B cell (primary cell): Measurements from ENCODE around the gene PRKN. TPM values are rescaled to one million over a fixed set of nuclear protein-coding genes. Genes with fewer than 3 reads are reported as not detected.

ENCODE experiments used
- ATAC-seq: fragments of 200-7000 bp; cut with Tn5 transposase; one replicate; pipeline ENCODE4 v1.10.0; 2021; ENCODE audit warnings: low read depth, mild to moderate bottlenecking, moderate number of reproducible peaks, moderate library complexity
- CTCF ChIA-PET: fragments of 350-600 bp; sonication (Branson Sonifier 250); formaldehyde crosslinking; loops from one replicate; lab custom pipeline; 2021; ENCODE audit warnings: antibody characterized with exemption, inconsistent platforms; lab: Charles Lee
- POLR2A ChIA-PET: fragments of 350-600 bp; sonication (Branson Sonifier 250); formaldehyde crosslinking; loops from one replicate; lab custom pipeline; 2021; ENCODE audit warnings: antibody characterized with exemption; lab: Charles Lee
- DNase-seq: peaks from one replicate; pipeline ENCODE4 v3.0.0; 2013
- H2AFZ ChIP-seq: 2 replicates; pipeline ENCODE4 v1.6.1; 2012; ENCODE audit warnings: mild to moderate bottlenecking, low read depth, low read length; ENCODE audit not compliant: insufficient read depth, poor library complexity, severe bottlenecking
- H3K27ac ChIP-seq, 2 donors: 1 replicate in 1 of 2; 2 replicates in 1 of 2; pipeline ENCODE4 v1.5.1; 2012 to 2013; ENCODE audit warnings: low read length in 2 of 2, mild to moderate bottlenecking in 2 of 2, moderate library complexity in 1 of 2
- H3K27me3 ChIP-seq, 4 experiments: fragments of 200-600 bp in 1 of 4; sonication (generic) in 1 of 4; replicated peaks in 1 of 4; 1 replicate in 2 of 4; 2 replicates in 2 of 4; pipeline versions ENCODE4 v1.6.1 to v1.7.0; 2013 to 2016; ENCODE audit warnings: low read length in 3 of 4, mild to moderate bottlenecking in 2 of 4, mixed read lengths in 1 of 4, moderate library complexity in 1 of 4; ENCODE audit not compliant: insufficient read depth in 4 of 4, control insufficient read depth in 3 of 4; ENCODE audit errors: control extremely low read depth in 1 of 4
- H3K36me3 ChIP-seq, 2 experiments: replicated peaks in 1 of 2; 1 replicate in 1 of 2; 2 replicates in 1 of 2; pipeline versions ENCODE4 v1.6.1 to v1.7.1; 2013; ENCODE audit warnings: low read length in 1 of 2; ENCODE audit not compliant: insufficient read depth in 2 of 2, control insufficient read depth in 1 of 2; ENCODE audit errors: control extremely low read depth in 1 of 2, extremely low read depth in 1 of 2
- H3K4me1 ChIP-seq, 2 donors: fragments of 200-600 bp in 1 of 2; sonication (generic) in 1 of 2; 1 replicate in 1 of 2; 2 replicates in 1 of 2; pipeline versions ENCODE4 v1.5.1 to v1.6.1; 2013 to 2017; ENCODE audit warnings: low read length in 2 of 2; ENCODE audit not compliant: control insufficient read depth in 2 of 2, insufficient read depth in 2 of 2
- H3K4me2 ChIP-seq: replicated peaks from 2 replicates; pipeline ENCODE3; 2012; ENCODE audit warnings: mild to moderate bottlenecking, low read depth, low read length; ENCODE audit not compliant: poor library complexity, severe bottlenecking
- H3K4me3 ChIP-seq, 5 experiments: fragments of 200-600 bp in 1 of 5; sonication (generic) in 1 of 5; 1 replicate in 3 of 5; 2 replicates in 2 of 5; pipeline versions ENCODE4 v1.5.1 to v1.7.0; 2011 to 2016; ENCODE audit warnings: low read length in 4 of 5, mild to moderate bottlenecking in 4 of 5, low read depth in 2 of 5, control low read depth in 1 of 5, moderate library complexity in 1 of 5; ENCODE audit not compliant: insufficient read depth in 1 of 5; ENCODE audit errors: control extremely low read depth in 1 of 5, extremely low read depth in 1 of 5
- H3K79me2 ChIP-seq: fragments of 200-600 bp; sonication (generic); one replicate; pipeline ENCODE4 v1.6.0; 2016; ENCODE audit warnings: low read length; ENCODE audit not compliant: control insufficient read depth, insufficient read depth
- H3K9ac ChIP-seq: fragments of 200-600 bp; sonication (generic); 2 replicates; pipeline ENCODE4 v1.6.1; 2017; ENCODE audit warnings: mild to moderate bottlenecking, low read length, moderate library complexity
- H3K9me3 ChIP-seq, 3 donors: one replicate each; pipeline versions ENCODE4 v1.6.1 to v1.7.1; 2013; ENCODE audit warnings: low read length in 2 of 3; ENCODE audit not compliant: control insufficient read depth in 2 of 3, insufficient read depth in 1 of 3; ENCODE audit errors: control extremely low read depth in 1 of 3
- H4K20me1 ChIP-seq: 2 replicates; pipeline ENCODE4 v1.6.0; 2012; ENCODE audit warnings: mild to moderate bottlenecking, low read length; ENCODE audit not compliant: insufficient read depth, control insufficient read depth, poor library complexity, severe bottlenecking
- H3K27ac Mint-ChIP-seq: one replicate; pipeline ENCODE4 v1.8.0; 2021; ENCODE audit warnings: mixed read lengths
- H3K27me3 Mint-ChIP-seq: one replicate; pipeline ENCODE4 v1.8.0; 2021; ENCODE audit warnings: mixed read lengths
- H3K4me1 Mint-ChIP-seq: one replicate; pipeline ENCODE4 v1.8.0; 2021; ENCODE audit warnings: mixed read lengths
- H3K4me3 Mint-ChIP-seq: one replicate; pipeline ENCODE4 v1.8.0; 2021; ENCODE audit warnings: mixed read lengths
- H3K9me3 Mint-ChIP-seq: one replicate; pipeline ENCODE4 v1.8.0; 2022; ENCODE audit warnings: mixed read lengths; ENCODE audit not compliant: insufficient read depth
- EZH2 ChIP-seq: IDR thresholded peaks from 2 replicates; pipeline ENCODE4 v1.6.1; 2012; ENCODE audit warnings: borderline replicate concordance, low read depth, mild to moderate bottlenecking, moderate library complexity, low read length; ENCODE audit not compliant: insufficient read depth, poor library complexity, severe bottlenecking
- WGBS: methylation state at CpG from one replicate; pipeline ENCODE4 v1.1.5; 2013; ENCODE audit warnings: missing lambda C conversion rate; ENCODE audit not compliant: insufficient coverage; 5-methylcytosine and 5-hydroxymethylcytosine counted together
- intact Hi-C: fragments of 100-400 bp; cut with micrococcal nuclease; formaldehyde crosslinking; loops from one replicate; pipeline ENCODE4 v1.10.0; 2022
- polyA plus RNA-seq: library from polyadenylated mRNA; depleted of rRNA; stranded (reverse); fragments of >200 nt; gene quantifications from 2 replicates; pipeline ENCODE4 v1.2.3, GENCODE V29; 2012
- total RNA-seq, 2 donors: library from RNA; stranded (reverse); fragments of 120-200 nt in 1 of 2; gene quantifications; 1 replicate in 1 of 2; 2 replicates in 1 of 2; pipeline versions ENCODE4 v1.2.3 to v1.2.4, GENCODE V29; 2013 to 2022
- TF ChIP-seq, protein P1 (sequence below): fragments of 200-600 bp; IDR thresholded peaks from one replicate; pipeline ENCODE4 v1.8.0; 2022; ENCODE audit warnings: antibody characterized with exemption, mild to moderate bottlenecking

Gene PRKN
- total and polyA plus RNA-seq, 2 donors (not counting 1 experiment from before 2014, with no cell fraction given): 1.6 to 6.2 TPM

DNA sequence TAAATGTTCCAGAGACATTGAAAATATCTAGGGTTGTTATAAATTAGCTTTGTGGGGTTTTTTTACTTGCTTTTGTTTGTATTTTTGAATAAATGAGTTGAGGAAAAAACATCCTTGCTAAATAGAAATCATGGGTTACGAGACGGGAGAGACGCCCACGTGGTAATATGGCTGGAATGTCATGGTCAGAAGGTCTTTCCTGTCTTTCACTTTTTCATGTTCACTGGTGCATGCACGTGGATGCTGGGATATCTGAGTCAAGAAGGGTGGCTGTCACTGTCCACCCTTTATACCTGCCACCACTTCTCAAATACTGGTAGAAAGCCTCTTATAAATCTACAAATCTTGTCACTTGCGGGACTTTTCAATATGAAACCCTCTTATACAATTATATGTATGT, 1195.0 kb downstream of the PRKN start:
- Mint-ChIP-seq H3K4me3 (no peak overlapping the region), H3K27me3 (no peaks in the 10 kb centered on the region), H3K4me1 (no peaks in the 10 kb centered on the region), H3K9me3 (peaks cover 5% of the 10 kb centered on the region), H3K27ac (no peak overlapping the region)
- ATAC-seq: no peak
- no peaks in the 10 kb centered on the region for H3K27me3 ChIP-seq
- H3K27ac ChIP-seq: no peak overlapping the region
- H3K36me3 ChIP-seq: no peaks in the 10 kb centered on the region
- no peak overlapping the region for H3K4me2 ChIP-seq
- no peaks in the 10 kb centered on the region for H3K4me1 ChIP-seq
- POLR2A ChIA-PET: no interaction called here
- intact Hi-C loops: no loop called here
- CTCF ChIA-PET: no interaction called here
- H3K9me3 ChIP-seq: no peaks in the 10 kb centered on the region
- no peaks in the 10 kb centered on the region for H4K20me1 ChIP-seq
- no peak overlapping the region for H2AFZ ChIP-seq
- H3K79me2 ChIP-seq: no peaks in the 10 kb centered on the region
- H3K9ac ChIP-seq: no peak overlapping the region
- 78% methylated on average over 4 of the region's 6 CpGs for WGBS
- no peak for DNase-seq
- TF ChIP-seq, protein P1, sequence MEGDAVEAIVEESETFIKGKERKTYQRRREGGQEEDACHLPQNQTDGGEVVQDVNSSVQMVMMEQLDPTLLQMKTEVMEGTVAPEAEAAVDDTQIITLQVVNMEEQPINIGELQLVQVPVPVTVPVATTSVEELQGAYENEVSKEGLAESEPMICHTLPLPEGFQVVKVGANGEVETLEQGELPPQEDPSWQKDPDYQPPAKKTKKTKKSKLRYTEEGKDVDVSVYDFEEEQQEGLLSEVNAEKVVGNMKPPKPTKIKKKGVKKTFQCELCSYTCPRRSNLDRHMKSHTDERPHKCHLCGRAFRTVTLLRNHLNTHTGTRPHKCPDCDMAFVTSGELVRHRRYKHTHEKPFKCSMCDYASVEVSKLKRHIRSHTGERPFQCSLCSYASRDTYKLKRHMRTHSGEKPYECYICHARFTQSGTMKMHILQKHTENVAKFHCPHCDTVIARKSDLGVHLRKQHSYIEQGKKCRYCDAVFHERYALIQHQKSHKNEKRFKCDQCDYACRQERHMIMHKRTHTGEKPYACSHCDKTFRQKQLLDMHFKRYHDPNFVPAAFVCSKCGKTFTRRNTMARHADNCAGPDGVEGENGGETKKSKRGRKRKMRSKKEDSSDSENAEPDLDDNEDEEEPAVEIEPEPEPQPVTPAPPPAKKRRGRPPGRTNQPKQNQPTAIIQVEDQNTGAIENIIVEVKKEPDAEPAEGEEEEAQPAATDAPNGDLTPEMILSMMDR: no peak
- TF ChIP-seq EZH2: no peak
- no peak overlapping the region for H3K4me3 ChIP-seq

DNA sequence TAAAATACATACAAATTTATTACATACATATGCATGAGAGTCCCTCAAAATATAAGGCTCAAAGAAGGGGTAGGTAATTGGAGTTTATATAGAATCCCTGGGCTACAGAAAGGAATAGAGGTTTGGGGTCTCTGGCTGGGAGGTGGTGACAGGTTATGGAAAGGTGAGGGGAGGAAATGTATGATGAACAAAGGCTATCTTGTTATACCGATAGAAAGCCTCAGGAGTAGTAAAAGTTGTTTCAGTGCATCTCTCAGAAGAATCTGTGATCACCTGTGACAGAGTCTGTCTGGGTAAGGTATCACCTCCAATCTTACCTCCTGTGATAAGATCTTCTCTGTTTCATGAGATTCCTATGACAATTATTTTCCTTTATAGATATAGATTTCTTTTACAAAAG, 1200.8 kb downstream of the PRKN start:
- H3K4me1 ChIP-seq: no peaks in the 10 kb centered on the region
- H3K36me3 ChIP-seq: no peaks in the 10 kb centered on the region
- intact Hi-C loops: no loop called here
- no peak overlapping the region for H3K4me3 ChIP-seq
- ATAC-seq: no peak
- ChIA-PET POLR2A (no interaction called here), CTCF (no interaction called here)
- no peak overlapping the region for H3K9ac ChIP-seq
- Mint-ChIP-seq H3K27ac (no peak overlapping the region), H3K9me3 (peaks cover 3% of the 10 kb centered on the region), H3K27me3 (no peaks in the 10 kb centered on the region), H3K4me3 (no peak overlapping the region), H3K4me1 (no peaks in the 10 kb centered on the region)
- no peaks in the 10 kb centered on the region for H3K9me3 ChIP-seq
- H3K27me3 ChIP-seq: no peaks in the 10 kb centered on the region
- no peaks in the 10 kb centered on the region for H4K20me1 ChIP-seq
- WGBS: no CpG with 5 or more reads among the region's 1 CpG
- H2AFZ ChIP-seq: no peak overlapping the region
- H3K27ac ChIP-seq: no peak overlapping the region
- no peaks in the 10 kb centered on the region for H3K79me2 ChIP-seq
- TF ChIP-seq, protein P1: no peak
- TF ChIP-seq EZH2: no peak
- DNase-seq: no peak
- no peak overlapping the region for H3K4me2 ChIP-seq
